ENCODE results near the gene KCNJ11.

DNA sequence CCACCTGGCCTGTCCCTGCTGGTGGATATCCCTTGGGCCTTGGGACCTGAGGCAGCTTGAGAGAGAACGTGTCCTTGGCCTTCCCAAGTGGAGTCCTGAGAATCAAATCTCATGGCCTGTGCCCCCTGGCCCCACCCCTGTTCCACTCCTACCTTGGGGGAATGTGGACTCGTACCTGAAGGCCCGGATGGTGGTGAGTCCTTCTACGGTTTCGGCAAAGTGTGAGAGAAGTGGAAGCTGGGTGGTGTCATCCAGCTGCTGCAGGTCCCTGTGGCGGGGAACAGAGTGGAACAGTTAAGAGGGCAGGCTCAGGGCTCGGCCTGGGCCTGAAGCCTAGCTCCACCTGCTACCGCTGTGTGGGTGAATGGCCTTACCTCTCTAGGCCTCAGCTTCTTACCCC is 14.0 kb upstream of the KCNJ11 start:
- TF ChIP-seq, protein P1, sequence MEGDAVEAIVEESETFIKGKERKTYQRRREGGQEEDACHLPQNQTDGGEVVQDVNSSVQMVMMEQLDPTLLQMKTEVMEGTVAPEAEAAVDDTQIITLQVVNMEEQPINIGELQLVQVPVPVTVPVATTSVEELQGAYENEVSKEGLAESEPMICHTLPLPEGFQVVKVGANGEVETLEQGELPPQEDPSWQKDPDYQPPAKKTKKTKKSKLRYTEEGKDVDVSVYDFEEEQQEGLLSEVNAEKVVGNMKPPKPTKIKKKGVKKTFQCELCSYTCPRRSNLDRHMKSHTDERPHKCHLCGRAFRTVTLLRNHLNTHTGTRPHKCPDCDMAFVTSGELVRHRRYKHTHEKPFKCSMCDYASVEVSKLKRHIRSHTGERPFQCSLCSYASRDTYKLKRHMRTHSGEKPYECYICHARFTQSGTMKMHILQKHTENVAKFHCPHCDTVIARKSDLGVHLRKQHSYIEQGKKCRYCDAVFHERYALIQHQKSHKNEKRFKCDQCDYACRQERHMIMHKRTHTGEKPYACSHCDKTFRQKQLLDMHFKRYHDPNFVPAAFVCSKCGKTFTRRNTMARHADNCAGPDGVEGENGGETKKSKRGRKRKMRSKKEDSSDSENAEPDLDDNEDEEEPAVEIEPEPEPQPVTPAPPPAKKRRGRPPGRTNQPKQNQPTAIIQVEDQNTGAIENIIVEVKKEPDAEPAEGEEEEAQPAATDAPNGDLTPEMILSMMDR (conservative IDR thresholded peaks at IDR 0.05) = no peak
- TF ChIP-seq ZFX (IDR thresholded peaks at IDR 0.05) = no peak

Measured in C4-2B (cell line).